Fibroblast of lung (primary cell): Measurements from ENCODE around the gene SEC24B. TPM values are rescaled to one million over a fixed set of nuclear protein-coding genes. Genes with fewer than 3 reads are reported as not detected.

ENCODE experiments used
- DNase-seq, 2 donors: peaks; one replicate each; pipeline versions ENCODE4 v3.0.0 to v3.0.0-alpha.2; 2010; ENCODE audit warnings: low read depth in 2 of 2
- H2AFZ ChIP-seq: 2 replicates; pipeline ENCODE4 v1.5.1; 2012; ENCODE audit warnings: low read length, control low read depth, inconsistent platforms
- H3K27ac ChIP-seq: 2 replicates; pipeline ENCODE4 v1.5.1; 2011; ENCODE audit warnings: low read length, control low read depth; ENCODE audit not compliant: insufficient read depth
- H3K27me3 ChIP-seq: 2 replicates; pipeline ENCODE4 v1.5.1; 2011; ENCODE audit warnings: mild to moderate bottlenecking, low read length; ENCODE audit not compliant: control insufficient read depth, insufficient read depth
- H3K36me3 ChIP-seq: 2 replicates; pipeline ENCODE4 v1.5.1; 2011; ENCODE audit warnings: low read length; ENCODE audit not compliant: control insufficient read depth, insufficient read depth
- H3K4me1 ChIP-seq: 2 replicates; pipeline ENCODE4 v1.5.1; 2011; ENCODE audit warnings: low read length; ENCODE audit not compliant: control insufficient read depth, insufficient read depth; ENCODE audit errors: extremely low read depth
- H3K4me2 ChIP-seq: 2 replicates; pipeline ENCODE4 v1.5.1; 2011; ENCODE audit warnings: low read length, control low read depth; ENCODE audit not compliant: insufficient read depth; ENCODE audit errors: extremely low read depth
- H3K4me3 ChIP-seq, 4 experiments: fragments of 200-600 bp in 1 of 4; sonication (generic) in 1 of 4; replicated peaks in 1 of 4; 2 replicates each; pipeline ENCODE4 v1.5.1; 2011 to 2016; ENCODE audit warnings: low read length in 4 of 4, low read depth in 3 of 4, mild to moderate bottlenecking in 3 of 4, control low read depth in 2 of 4, inconsistent platforms in 1 of 4, mixed read lengths in 1 of 4; ENCODE audit not compliant: insufficient read depth in 1 of 4; ENCODE audit errors: control extremely low read depth in 1 of 4
- H3K79me2 ChIP-seq: 2 replicates; pipeline ENCODE4 v1.5.1; 2012; ENCODE audit warnings: mild to moderate bottlenecking, low read length, inconsistent platforms; ENCODE audit not compliant: control insufficient read depth, insufficient read depth
- H3K9ac ChIP-seq: 2 replicates; pipeline ENCODE4 v1.5.1; 2011; ENCODE audit warnings: mild to moderate bottlenecking, low read length, control low read depth; ENCODE audit not compliant: insufficient read depth
- H3K9me3 ChIP-seq: 2 replicates; pipeline ENCODE4 v1.5.1; 2012; ENCODE audit warnings: low read depth, low read length; ENCODE audit not compliant: control insufficient read depth, insufficient read depth
- H4K20me1 ChIP-seq: 2 replicates; pipeline ENCODE4 v1.5.1; 2011; ENCODE audit warnings: low read length; ENCODE audit not compliant: control insufficient read depth, insufficient read depth; ENCODE audit errors: extremely low read depth
- CTCF ChIP-seq, 2 donors: IDR thresholded peaks in 1 of 2; conservative IDR thresholded peaks in 1 of 2; 1 replicate in 1 of 2; 2 replicates in 1 of 2; pipeline ENCODE4 v1.5.1; 2011 to 2012; ENCODE audit warnings: low read length in 2 of 2, control low read depth in 1 of 2, inconsistent platforms in 1 of 2, low read depth in 1 of 2, mild to moderate bottlenecking in 1 of 2
- EZH2 ChIP-seq: IDR thresholded peaks from 2 replicates; pipeline ENCODE4 v1.5.1; 2012; ENCODE audit warnings: low read length, control low read depth, mild to moderate bottlenecking; ENCODE audit errors: missing control alignments
- polyA plus RNA-seq, 2 donors: library from polyadenylated mRNA; depleted of rRNA in 1 of 2; stranded (reverse) in 1 of 2; unstranded in 1 of 2; fragments of >200 nt; gene quantifications; 2 replicates each; pipeline ENCODE4 v1.2.1, GENCODE V29; 2011 to 2012; ENCODE audit warnings: missing spikeins in 1 of 2
- total RNA-seq: library from RNA; depleted of rRNA; stranded (reverse); fragments of >200 nt; gene quantifications from 2 replicates; pipeline ENCODE4 v1.2.1, GENCODE V29; 2014

The SEC24B gene
- total and polyA plus RNA-seq, 2 donors (not counting 1 experiment from before 2014, with no cell fraction given) = 16.3 to 47.9 TPM

GRCh38 chr4:109462297-109462696, 28.7 kb downstream of the SEC24B start:
- no peak overlapping the region for H3K4me2 ChIP-seq
- H2AFZ ChIP-seq = no peak overlapping the region
- no peak overlapping the region for H3K27ac ChIP-seq
- H3K4me3 ChIP-seq = no peak overlapping the region
- peaks cover 2% of the 10 kb centered on the region for H4K20me1 ChIP-seq
- H3K79me2 ChIP-seq = peaks cover 55% of the 10 kb centered on the region
- H3K27me3 ChIP-seq = no peaks in the 10 kb centered on the region
- no peaks in the 10 kb centered on the region for H3K9me3 ChIP-seq
- H3K36me3 ChIP-seq = peaks cover 6% of the 10 kb centered on the region
- TF ChIP-seq CTCF (conservative IDR thresholded peaks at IDR 0.05 in 1 of 2, IDR thresholded peaks at IDR 0.05 in 1 of 2; ENCODE audit: low read depth in 1 of 2, low read length in 2 of 2) = no peak
- H3K9ac ChIP-seq = no peak overlapping the region
- H3K4me1 ChIP-seq = no peaks in the 10 kb centered on the region
- peak; percentile 6 to 7 for DNase-seq

GRCh38 chr4:109462802-109463201, 29.2 kb downstream of the SEC24B start:
- H3K79me2 ChIP-seq = peaks cover 52% of the 10 kb centered on the region
- H3K36me3 ChIP-seq = peaks cover 6% of the 10 kb centered on the region
- no peaks in the 10 kb centered on the region for H3K9me3 ChIP-seq
- DNase-seq = no peak
- TF ChIP-seq EZH2 (no peak), CTCF (conservative IDR thresholded peaks at IDR 0.05 in 1 of 2, IDR thresholded peaks at IDR 0.05 in 1 of 2; ENCODE audit: low read depth in 1 of 2, low read length in 2 of 2) (no peak)
- no peak overlapping the region for H3K4me2 ChIP-seq
- H3K4me1 ChIP-seq = no peaks in the 10 kb centered on the region
- no peak overlapping the region for H3K4me3 ChIP-seq
- H3K27ac ChIP-seq = no peak overlapping the region
- H2AFZ ChIP-seq = no peak overlapping the region
- no peaks in the 10 kb centered on the region for H3K27me3 ChIP-seq
- H4K20me1 ChIP-seq = peaks cover 2% of the 10 kb centered on the region
- no peak overlapping the region for H3K9ac ChIP-seq

- H3K4me3 ChIP-seq = no peak overlapping the region
Measured at GRCh38 chr4:109465069-109465468, 31.5 kb downstream of the SEC24B start.

More at GRCh38 chr4:109465069-109465468, 31.5 kb downstream of the SEC24B start:
- Histone ChIP-seq H3K4me1 (no peaks in the 10 kb centered on the region), H3K27ac (no peak overlapping the region), H3K79me2 (peaks cover 59% of the 10 kb centered on the region), H3K36me3 (peaks cover 8% of the 10 kb centered on the region), H3K9ac (no peak overlapping the region), H3K4me2 (no peak overlapping the region), H3K9me3 (no peaks in the 10 kb centered on the region), H2AFZ (no peak overlapping the region), H3K27me3 (no peaks in the 10 kb centered on the region), H4K20me1 (peaks cover 2% of the 10 kb centered on the region)
- TF ChIP-seq EZH2 = no peak
- no peak for TF ChIP-seq CTCF (conservative IDR thresholded peaks at IDR 0.05 in 1 of 2, IDR thresholded peaks at IDR 0.05 in 1 of 2; ENCODE audit: low read depth in 1 of 2, low read length in 2 of 2)
- peak; percentile 7 to 39 for DNase-seq
